ENCODE results near the gene PRLR. TPM values are rescaled to one million over a fixed set of nuclear protein-coding genes. Genes with fewer than 3 reads are reported as not detected.

PRLR gene
- polyA plus RNA-seq, 1 donor from 2014 or later = 0.50 TPM

- TF ChIP-seq RAD21 (conservative IDR thresholded peaks at IDR 0.05) = no peak
- TF ChIP-seq EP300 (conservative IDR thresholded peaks at IDR 0.05; ENCODE audit: poor library complexity, severe bottlenecking) = peak; percentile 24
- TF ChIP-seq REST (IDR thresholded peaks at IDR 0.05; ENCODE audit: borderline replicate concordance) = no peak
- TF ChIP-seq CTCF (IDR thresholded peaks at IDR 0.05; ENCODE audit: poor library complexity, severe bottlenecking) = no peak
- H3K27me3 ChIP-seq (ENCODE audit: insufficient read depth, low read depth, low read length) = no peaks in the 10 kb centered on the region
- peak overlapping the region; percentile 8 for H3K27ac ChIP-seq (ENCODE audit: low read length)
- H3K36me3 ChIP-seq (ENCODE audit: insufficient read depth, low read length) = no peaks in the 10 kb centered on the region
- H2AFZ ChIP-seq (ENCODE audit: low read depth, low read length) = no peak overlapping the region
- H3K79me2 ChIP-seq (replicated peaks; ENCODE audit: insufficient read depth, low read length) = no peaks in the 10 kb centered on the region
- no peaks in the 10 kb centered on the region for H3F3A ChIP-seq (ENCODE audit: insufficient read depth, low read length, poor library complexity, severe bottlenecking)
- no peaks in the 10 kb centered on the region for H3K9me2 ChIP-seq (ENCODE audit: insufficient read depth, low read length)
- no peaks in the 10 kb centered on the region for H4K20me1 ChIP-seq (ENCODE audit: insufficient read depth)
- no peak overlapping the region for H3K9ac ChIP-seq (ENCODE audit: low read length)
- H3K9me3 ChIP-seq (ENCODE audit: low read length) = no peaks in the 10 kb centered on the region
- no peak overlapping the region for H3K4me3 ChIP-seq (ENCODE audit: low read length)
- H3K4me2 ChIP-seq (ENCODE audit: low read length) = no peak overlapping the region
Measured at GRCh38 chr5:35161652-35162273, 68.5 kb downstream of the PRLR start.

- Histone ChIP-seq H3K9ac (ENCODE audit: low read length) (no peak overlapping the region), H3K9me2 (ENCODE audit: insufficient read depth, low read length) (no peaks in the 10 kb centered on the region), H3K79me2 (replicated peaks; ENCODE audit: insufficient read depth, low read length) (no peaks in the 10 kb centered on the region), H3K27ac (ENCODE audit: low read length) (no peak overlapping the region), H3K27me3 (ENCODE audit: insufficient read depth, low read depth, low read length) (no peaks in the 10 kb centered on the region), H3F3A (ENCODE audit: insufficient read depth, low read length, poor library complexity, severe bottlenecking) (no peaks in the 10 kb centered on the region), H2AFZ (ENCODE audit: low read depth, low read length) (no peak overlapping the region), H3K36me3 (ENCODE audit: insufficient read depth, low read length) (no peaks in the 10 kb centered on the region), H3K9me3 (ENCODE audit: low read length) (no peaks in the 10 kb centered on the region), H3K4me3 (ENCODE audit: low read length) (no peak overlapping the region), H3K4me2 (ENCODE audit: low read length) (no peak overlapping the region), H4K20me1 (ENCODE audit: insufficient read depth) (no peaks in the 10 kb centered on the region)
- TF ChIP-seq POLR2AphosphoS5 (IDR thresholded peaks at IDR 0.05) = no peak
- no peak for TF ChIP-seq TAF1 (IDR thresholded peaks at IDR 0.05; ENCODE audit: low read depth)
- no peak for TF ChIP-seq REST (IDR thresholded peaks at IDR 0.05; ENCODE audit: borderline replicate concordance)
- no peak for TF ChIP-seq EP300 (conservative IDR thresholded peaks at IDR 0.05; ENCODE audit: poor library complexity, severe bottlenecking)
- TF ChIP-seq MXI1 (conservative IDR thresholded peaks at IDR 0.05; ENCODE audit: poor library complexity, severe bottlenecking) = no peak
- TF ChIP-seq CTCF (IDR thresholded peaks at IDR 0.05; ENCODE audit: poor library complexity, severe bottlenecking) = no peak
- no peak for TF ChIP-seq SMC3 (conservative IDR thresholded peaks at IDR 0.05; ENCODE audit: poor library complexity)
- TF ChIP-seq RAD21 (conservative IDR thresholded peaks at IDR 0.05) = no peak
- TF ChIP-seq EZH2 (IDR thresholded peaks at IDR 0.05; ENCODE audit: borderline replicate concordance, insufficient read depth, low read length, poor library complexity, severe bottlenecking) = no peak
Measured at GRCh38 chr5:35160486-35161116, 69.7 kb downstream of the PRLR start.

All from neural cell (in vitro differentiated cells).